AG04449 (cell line): Measurements from ENCODE around the gene BLVRB.

ENCODE experiments used
- CTCF ChIA-PET: fragments of 350-600 bp; formaldehyde crosslinking; extraction: SDS; loops from one replicate; lab custom pipeline; 2021; ENCODE audit warnings: antibody characterized with exemption; lab: Yijun Ruan, JAX
- POLR2A ChIA-PET: fragments of 400-600, 350-600 bp; formaldehyde crosslinking; extraction: SDS; loops from one replicate; lab custom pipeline; 2020; ENCODE audit warnings: antibody characterized with exemption, inconsistent platforms; lab: Yijun Ruan, JAX
- DNase-seq: peaks from one replicate; pipeline ENCODE4 v3.0.0-alpha.2; 2010; ENCODE audit warnings: low read depth, low spot score
- H3K4me3 ChIP-seq: 2 replicates; pipeline ENCODE4 v1.5.1; 2011; ENCODE audit warnings: low read depth, mild to moderate bottlenecking, control low read depth, low read length
- TF ChIP-seq, protein P1 (sequence below): IDR thresholded peaks from one replicate; pipeline ENCODE4 v1.5.1; 2011; ENCODE audit warnings: mild to moderate bottlenecking, moderate library complexity, low read length, control low read depth, inconsistent platforms; ENCODE audit not compliant: insufficient read depth; ENCODE audit errors: missing control alignments

Gene BLVRB

DNA sequence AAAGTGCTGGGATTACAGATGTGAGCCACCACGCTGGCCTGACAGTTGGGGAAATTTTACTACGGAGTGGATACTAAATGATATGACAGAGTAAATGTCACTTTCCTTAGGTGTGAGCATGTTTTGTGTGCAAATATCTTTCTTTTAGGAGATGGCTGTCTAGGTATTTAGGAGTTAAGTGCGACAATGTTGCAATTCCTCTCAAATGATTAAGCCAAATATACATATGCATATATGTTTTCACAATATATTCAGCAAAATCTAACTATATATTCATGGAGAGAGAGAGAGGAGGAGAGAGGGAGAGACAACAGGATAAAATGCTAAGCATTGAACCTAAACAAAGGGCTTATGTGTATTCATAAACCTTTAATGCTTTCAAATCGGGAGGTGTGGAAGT lies 16.0 kb downstream of the BLVRB start:
- no peak for DNase-seq
- ChIA-PET POLR2A (no interaction called here), CTCF (interaction anchor here (1.2 kb wide), 1 partner anchor 83 kb away, joined by 3 read pairs; no protein-coding TSS in a partner anchor)
- no peak overlapping the region for H3K4me3 ChIP-seq
- TF ChIP-seq, protein P1, sequence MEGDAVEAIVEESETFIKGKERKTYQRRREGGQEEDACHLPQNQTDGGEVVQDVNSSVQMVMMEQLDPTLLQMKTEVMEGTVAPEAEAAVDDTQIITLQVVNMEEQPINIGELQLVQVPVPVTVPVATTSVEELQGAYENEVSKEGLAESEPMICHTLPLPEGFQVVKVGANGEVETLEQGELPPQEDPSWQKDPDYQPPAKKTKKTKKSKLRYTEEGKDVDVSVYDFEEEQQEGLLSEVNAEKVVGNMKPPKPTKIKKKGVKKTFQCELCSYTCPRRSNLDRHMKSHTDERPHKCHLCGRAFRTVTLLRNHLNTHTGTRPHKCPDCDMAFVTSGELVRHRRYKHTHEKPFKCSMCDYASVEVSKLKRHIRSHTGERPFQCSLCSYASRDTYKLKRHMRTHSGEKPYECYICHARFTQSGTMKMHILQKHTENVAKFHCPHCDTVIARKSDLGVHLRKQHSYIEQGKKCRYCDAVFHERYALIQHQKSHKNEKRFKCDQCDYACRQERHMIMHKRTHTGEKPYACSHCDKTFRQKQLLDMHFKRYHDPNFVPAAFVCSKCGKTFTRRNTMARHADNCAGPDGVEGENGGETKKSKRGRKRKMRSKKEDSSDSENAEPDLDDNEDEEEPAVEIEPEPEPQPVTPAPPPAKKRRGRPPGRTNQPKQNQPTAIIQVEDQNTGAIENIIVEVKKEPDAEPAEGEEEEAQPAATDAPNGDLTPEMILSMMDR = no peak

DNA sequence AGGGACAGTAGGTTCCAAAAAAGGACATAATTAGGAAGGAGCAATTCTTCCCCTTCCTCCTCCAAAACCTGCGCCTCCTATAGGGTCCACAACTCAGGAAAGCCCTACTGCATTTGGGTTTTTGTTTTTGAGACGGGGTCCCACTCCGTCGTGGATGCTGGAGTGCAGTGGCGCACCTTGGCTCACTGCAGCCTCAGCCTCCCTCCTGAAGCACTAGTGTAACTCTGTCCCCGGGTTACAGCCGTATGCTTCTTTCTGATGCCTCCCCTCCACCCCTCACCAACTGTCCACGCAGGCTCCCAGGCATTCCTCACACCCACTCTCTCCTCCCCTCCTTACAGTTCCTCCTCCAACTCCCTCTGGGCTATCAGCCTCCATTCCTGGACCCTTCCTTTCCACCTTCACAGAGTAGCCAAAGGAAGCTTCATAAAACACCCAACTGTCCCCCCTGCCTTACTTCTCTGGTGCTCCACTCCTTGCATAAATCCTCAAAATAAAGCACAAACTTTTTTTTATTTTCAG lies 19.2 kb downstream of the BLVRB start:
- POLR2A ChIA-PET = no interaction called here

DNA sequence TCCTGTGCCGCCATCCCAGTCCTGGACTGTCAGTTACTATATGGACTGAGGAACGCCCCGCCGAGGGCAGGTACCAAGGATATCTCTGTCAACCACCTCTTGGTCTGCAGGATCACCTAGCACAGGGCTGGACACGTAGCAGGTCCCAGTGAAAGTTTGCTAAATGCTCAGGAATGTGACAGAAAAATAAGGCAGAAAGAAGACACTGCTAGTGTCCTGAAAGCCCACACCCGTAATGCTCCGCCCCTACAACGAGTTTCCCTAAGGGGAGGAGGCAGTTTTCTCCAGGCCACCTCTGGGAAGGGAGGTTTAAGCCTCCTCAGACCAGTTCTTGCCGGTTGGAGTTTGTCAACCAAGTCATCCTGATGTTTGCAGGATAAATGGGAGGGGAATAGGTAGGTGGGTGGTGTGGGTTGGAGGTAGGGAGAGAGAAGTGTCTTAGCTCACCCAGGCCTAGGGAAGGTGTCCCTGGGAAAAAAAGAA lies 19.7 kb downstream of the BLVRB start:
- no peak overlapping the region for H3K4me3 ChIP-seq
- ChIA-PET CTCF (interaction anchor here (2.4 kb wide), 1 partner anchor 18 kb away, joined by 12 read pairs; no protein-coding TSS in a partner anchor), POLR2A (no interaction called here)
- DNase-seq = no peak
- TF ChIP-seq, protein P1 = no peak

More for the DNA sequence above, 19.2 kb downstream of the BLVRB start:
- TF ChIP-seq, protein P1 = no peak
- H3K4me3 ChIP-seq = no peak overlapping the region
- DNase-seq = no peak
- CTCF ChIA-PET = interaction anchor here (2.4 kb wide), 1 partner anchor 18 kb away, joined by 12 read pairs; no protein-coding TSS in a partner anchor

DNA sequence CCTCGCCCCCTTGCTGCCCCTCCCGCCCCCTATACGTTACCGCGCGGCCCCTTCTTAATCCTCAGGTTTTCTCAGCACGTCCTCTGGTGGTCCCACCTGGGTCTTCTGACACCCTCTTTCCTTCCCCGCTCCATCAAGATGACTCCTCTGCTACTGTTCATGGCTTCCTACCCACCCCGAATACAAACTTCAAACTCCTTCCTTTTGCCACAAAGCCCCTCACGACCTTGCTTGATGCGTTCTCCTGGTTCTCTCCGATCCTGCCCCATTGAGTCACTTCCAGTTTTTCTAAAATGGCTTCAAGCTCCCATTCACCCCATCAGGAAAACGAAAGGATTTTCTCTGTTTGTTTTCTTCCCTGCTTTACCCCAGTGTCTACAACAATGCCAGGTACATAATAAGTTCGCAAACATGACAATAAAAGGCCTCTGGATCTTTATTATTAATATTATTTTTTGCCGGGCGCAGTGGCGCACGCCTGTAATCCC lies 20.7 kb downstream of the BLVRB start:
- H3K4me3 ChIP-seq = peak overlapping the region; percentile 98
- POLR2A ChIA-PET = interaction anchor here (0.6 kb wide), 1 partner anchor 314 kb away, joined by 3 read pairs; no protein-coding TSS in a partner anchor
- CTCF ChIA-PET = interaction anchor here (0.7 to 1.0 kb wide), 3 partner anchors 8 to 140 kb away, joined by 3 to 7 read pairs (median 3); no protein-coding TSS in a partner anchor
- TF ChIP-seq, protein P1 = no peak
- no peak for DNase-seq

DNA sequence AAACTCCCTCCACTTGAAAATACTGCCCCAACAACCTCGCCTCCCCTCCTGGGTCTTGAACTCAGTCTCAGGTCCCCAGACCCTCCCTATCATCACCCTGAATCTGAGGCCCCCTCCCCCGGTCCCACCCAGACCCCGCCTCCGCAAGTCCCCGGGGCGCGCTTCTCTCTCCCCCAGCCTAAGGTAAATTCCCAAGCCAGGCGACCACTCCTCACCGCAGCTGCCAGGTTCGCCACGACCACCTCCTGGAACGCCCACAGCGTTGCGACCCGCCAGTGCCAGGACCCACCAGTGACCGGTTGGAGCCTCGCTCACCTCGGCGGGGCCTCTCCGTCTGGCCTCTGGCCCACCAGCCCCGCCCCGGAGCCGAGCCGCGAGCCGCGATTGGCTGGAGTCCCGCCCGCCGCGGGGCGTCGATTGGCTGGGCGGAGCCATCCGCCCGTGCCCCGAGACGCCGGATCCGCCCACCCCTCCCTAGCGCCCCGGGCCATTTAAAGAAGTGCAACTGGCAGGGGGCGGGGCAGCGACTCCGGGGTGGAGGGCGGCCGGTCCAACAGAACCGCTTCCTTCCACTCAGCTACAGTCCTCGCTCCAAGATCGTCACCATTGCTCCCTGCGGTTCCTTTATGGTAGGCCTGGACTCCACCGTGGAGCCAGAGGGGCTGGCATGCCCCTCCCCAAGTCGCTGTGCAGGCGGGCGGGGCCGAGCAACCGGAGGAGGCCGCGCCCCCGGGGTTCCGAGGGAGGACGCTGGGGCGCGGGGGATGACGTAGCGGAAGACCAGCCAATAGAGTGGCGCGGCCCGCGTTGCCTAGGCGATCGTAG lies 21.3 kb downstream of the BLVRB start, which contains the start of gene SERTAD3:
Gene SERTAD3 (minus strand): TSS at position 336 of the 825 bp plus-strand sequence. CDS start 2,255 bp downstream, outside the sequence.
- CTCF ChIA-PET = interaction anchor here (0.7 to 5.8 kb wide), 7 partner anchors 9 to 159 kb away, joined by 3 to 20 read pairs (median 7); partner anchors contain the start of gene SERTAD1
- POLR2A ChIA-PET = interaction anchor here (0.6 to 3.4 kb wide), 3 partner anchors 18 to 315 kb away, joined by 3 to 37 read pairs (median 9); partner anchors contain the start of gene SERTAD1
- TF ChIP-seq, protein P1 = no peak
- peak within 1 kb of the TSS; percentile 98 for H3K4me3 ChIP-seq
- peak; percentile 44 for DNase-seq
